Right kidney (tissue), 9 donors: ENCODE measurements around the gene MATN3.
"Not testable (repeated sequence)": the region's sequence is repeated elsewhere in the genome, so short reads cannot be mapped to it uniquely, and the experiment has no call there.

ENCODE experiments used
- DNase-seq: peaks from one replicate; pipeline ENCODE4 v3.0.0-alpha.2; 2016
- long read RNA-seq, 8 donors: transcript quantifications; one replicate each; lab custom pipeline, GENCODE V29; 2026

The MATN3 gene
- long read RNA-seq, donor 1, partial matches to known transcripts, result 0 of 2 reads
- long read RNA-seq, donor 1, other reads (novel, unspliced or antisense), result 0 of 2 reads
- long read RNA-seq, donor 2, partial matches to known transcripts, result 0 of 1 reads
- long read RNA-seq, donor 2, other reads (novel, unspliced or antisense), result 0 of 1 reads
- long read RNA-seq, donor 3, result 0 reads
- long read RNA-seq, donor 4, result 0 reads
- long read RNA-seq, donor 5, partial matches to known transcripts, result 0 of 1 reads
- long read RNA-seq, donor 5, other reads (novel, unspliced or antisense), result 0 of 1 reads
- long read RNA-seq, donor 6, result 0 reads
- long read RNA-seq, donor 7, partial matches to known transcripts, result 0 of 3 reads
- long read RNA-seq, donor 7, other reads (novel, unspliced or antisense), result 0 of 3 reads
- long read RNA-seq, donor 8, partial matches to known transcripts, result 0 of 1 reads
- long read RNA-seq, donor 8, other reads (novel, unspliced or antisense), result 0 of 1 reads

- peak; percentile 64 for DNase-seq
Observed at GRCh38 chr2:20012282-20013125, at the start of gene MATN3. Gene MATN3, minus strand, starts transcription at chr2:20012668. Its CDS starts 37 bp downstream, at chr2:20012631.

DNA sequence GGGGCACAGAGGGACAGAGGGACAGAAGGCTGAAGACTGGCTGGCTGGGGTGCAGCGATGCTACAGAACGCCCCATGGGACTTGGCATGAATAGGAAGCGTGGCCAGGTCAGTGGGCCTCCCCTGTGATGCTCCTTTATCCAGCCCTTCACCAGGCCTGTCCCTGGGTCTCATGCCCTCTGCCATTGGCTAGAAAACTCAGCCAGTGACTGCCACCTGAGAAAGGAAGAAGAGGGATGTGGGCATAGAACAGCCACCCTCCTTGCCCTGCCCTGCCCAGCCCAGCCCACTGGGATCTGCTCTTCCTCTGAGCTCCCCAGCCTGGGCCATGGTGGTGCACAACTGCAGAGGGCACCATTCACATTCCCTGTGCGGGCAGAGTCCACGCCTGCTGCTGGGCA is 49.5 kb upstream of the MATN3 start:
- DNase-seq, result no peak

DNA sequence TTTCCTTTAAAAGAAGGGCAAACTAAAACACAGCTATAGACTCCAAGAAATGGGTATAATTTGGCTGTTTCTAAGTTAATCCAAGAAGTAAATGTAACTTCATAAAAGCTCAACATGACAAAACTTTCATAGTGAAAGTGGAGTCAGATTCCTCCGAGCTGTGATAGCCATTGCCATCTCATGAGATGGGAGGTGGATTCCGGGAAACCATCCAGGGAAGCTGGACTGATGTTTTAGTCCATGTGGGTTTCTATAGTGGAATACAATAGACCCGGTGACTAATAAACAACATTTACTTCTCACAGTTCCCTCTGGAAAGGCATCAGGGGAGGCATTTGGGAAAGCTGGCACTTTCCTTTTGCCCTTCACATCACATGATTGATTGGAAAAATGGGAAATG is 49.0 kb upstream of the MATN3 start:
- no peak for DNase-seq

GRCh38 chr2:20060106-20060505 is 47.6 kb upstream of the MATN3 start:
- no peak for DNase-seq

DNA sequence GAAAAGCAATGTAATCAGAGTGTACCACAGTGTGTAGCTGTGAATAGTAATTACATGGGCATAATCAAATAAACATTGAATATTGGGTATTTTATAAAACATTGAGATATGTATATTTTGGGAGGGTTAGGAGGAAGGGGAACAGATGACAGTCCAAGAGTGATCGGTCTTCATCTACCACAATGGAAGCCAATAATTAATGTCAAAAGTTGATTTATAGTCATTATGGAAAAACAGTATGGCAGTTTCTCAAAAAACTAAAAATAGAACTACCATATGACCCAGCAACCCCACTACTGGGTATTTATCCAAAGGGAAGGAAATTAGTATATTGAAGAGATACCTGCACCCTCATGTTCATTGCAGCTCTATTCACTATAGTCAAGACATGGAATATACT is 44.8 kb upstream of the MATN3 start:
- no peak for DNase-seq

GRCh38 chr2:20054931-20055330 is 42.5 kb upstream of the MATN3 start:
- DNase-seq, result no peak

DNA sequence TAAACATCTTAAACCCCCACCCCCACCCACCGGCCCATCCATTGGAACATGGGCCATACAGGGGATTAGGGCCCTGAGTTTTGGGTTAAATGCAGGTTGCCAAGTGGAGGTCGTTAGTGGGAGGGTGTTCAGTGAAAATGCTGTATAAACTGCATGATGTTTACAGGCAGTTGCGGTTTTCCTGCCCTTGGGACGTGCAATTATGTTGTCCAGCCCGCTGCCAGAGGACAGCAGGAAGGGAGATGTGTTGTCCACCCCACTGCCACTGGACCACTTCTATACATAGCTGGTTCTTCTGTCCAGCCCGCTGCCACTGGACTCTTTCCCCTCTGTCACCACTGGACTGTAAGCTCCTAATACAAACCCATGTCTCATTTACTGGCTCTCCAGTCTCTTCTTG is 41.7 kb upstream of the MATN3 start:
- DNase-seq, result no peak

DNA sequence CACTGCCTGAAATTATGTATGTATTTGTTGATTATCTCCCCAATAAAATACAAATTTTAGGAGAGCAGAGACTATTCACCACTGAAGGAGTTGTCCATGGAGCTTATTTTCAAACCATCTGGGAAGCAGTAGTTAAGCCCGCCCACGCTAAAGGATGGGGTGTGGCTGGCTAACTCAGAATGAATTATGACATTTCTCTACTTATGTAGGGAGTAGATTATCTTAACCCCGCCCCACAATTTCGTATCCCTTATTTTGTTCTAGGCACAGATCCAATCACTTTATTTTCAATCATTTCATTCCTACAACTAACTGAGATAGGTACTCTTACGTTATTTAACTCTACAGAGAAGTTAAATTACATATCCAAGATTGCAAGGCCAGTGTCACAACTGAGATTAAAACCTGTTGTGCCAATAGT is 40.4 kb upstream of the MATN3 start:
- DNase-seq, result no peak

- peak; percentile 59 for DNase-seq
Observed at GRCh38 chr2:20052229-20052851, 39.9 kb upstream of the MATN3 start.

DNA sequence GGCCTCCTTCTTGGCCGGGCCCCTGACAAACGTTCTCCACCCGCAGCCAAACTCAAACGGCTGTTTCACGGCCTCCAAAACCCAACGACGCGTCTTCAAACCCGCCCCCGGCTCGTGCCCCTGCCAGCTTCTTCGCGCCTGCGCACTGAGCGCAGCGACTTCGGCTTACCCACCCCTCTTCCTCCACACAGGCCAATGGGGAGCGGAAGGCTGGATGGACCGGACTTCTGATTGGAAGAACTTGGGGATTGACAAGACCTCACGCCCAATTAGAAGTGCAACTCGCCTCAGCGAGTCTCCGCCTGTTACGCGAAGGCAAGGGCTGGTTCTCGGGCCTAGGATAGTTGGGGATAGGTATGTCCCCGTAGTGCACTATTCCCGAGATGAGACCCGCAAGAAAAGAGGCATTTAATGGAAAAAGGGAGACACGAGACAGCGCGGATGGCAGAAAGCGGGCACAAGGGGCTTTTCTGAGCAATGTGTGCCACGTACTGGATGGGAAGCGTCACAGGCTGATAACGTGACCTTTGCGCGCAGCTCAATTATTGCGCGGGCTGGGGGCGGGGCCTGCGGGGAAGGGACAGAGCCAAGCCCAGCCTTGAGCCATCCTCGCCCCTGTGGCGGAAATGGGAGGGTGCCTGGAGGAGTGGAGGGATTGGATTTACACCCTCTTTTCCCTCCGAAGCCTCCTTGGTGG is 39.2 kb upstream of the MATN3 start, which contains the start of gene LAPTM4A:
Gene LAPTM4A (minus strand): TSS at position 97 of the 697 bp plus-strand sequence. CDS start 108 bp downstream, outside the sequence.
- DNase-seq, result peak; percentile 99

DNA sequence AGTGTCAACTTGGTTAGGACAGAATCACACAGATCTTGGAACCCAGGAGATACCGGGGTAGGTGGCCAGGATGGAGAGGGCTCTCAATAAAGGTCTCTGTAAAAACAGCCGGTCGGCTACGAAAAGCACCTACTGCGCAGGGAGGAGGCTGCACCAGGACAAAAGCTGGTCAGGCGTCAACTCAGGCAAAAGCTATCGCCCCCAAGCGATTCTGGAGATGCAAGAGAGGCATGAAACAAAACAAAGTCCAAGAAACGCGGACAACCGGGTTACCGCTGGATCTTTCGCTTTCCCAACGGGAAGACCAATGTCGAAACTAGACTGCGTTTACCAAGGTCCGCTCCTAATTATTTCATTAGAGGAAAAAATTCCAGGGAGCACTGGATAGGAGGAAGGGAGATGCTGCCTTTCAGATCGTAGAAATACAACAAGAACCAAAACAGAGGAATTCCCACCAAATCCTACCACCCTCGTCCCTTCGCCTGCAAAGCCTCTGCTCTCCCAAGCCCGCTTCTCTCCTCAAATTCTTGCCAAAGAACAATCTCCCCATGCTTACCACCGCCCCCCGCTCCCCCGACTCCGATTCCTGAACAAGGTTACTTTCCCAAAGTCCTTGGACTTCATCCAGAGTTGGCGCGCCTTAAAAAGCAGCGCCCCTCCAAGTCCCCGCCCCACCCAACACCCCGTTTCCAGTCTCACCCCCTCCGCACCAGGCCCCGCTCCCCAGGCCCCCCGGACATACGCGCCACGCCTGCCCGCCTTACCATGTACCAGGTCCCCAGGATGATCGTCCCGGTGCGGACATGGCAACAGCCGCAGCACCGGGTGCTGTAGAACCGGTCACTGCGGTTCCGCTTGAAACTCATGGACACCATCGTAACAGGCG is 38.4 kb upstream of the MATN3 start:
- peak; percentile 73 for DNase-seq

GRCh38 chr2:20050104-20050645 is 37.7 kb upstream of the MATN3 start:
- DNase-seq, result no peak

GRCh38 chr2:20049637-20050036 is 37.2 kb upstream of the MATN3 start:
- DNase-seq, result peak; percentile 45

- DNase-seq, result no peak
Observed at GRCh38 chr2:20048488-20049448, 36.3 kb upstream of the MATN3 start.

GRCh38 chr2:20045712-20046292 is 33.3 kb upstream of the MATN3 start:
- DNase-seq, result not testable (repeated sequence)

DNA sequence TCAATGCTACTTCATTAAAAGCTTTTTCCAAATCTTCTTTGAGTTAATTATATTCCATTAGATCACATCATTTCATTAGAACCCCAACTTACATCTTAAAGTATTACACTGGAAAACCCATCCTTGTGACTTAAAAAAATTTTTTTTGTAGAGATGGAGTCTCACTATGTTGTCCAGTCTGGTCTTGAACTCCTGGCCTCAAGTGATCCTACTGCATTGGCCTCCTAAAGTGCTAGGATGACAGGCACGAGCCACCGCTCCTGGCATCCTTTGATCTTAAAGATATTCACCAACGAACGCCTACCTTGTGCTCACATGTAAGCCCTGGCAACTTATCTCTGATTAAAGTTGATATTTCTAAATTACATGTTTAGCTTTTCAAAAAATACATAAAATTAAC is 32.3 kb upstream of the MATN3 start:
- DNase-seq, result no peak

- no peak for DNase-seq
Observed at GRCh38 chr2:20042531-20042930, 30.1 kb upstream of the MATN3 start.

DNA sequence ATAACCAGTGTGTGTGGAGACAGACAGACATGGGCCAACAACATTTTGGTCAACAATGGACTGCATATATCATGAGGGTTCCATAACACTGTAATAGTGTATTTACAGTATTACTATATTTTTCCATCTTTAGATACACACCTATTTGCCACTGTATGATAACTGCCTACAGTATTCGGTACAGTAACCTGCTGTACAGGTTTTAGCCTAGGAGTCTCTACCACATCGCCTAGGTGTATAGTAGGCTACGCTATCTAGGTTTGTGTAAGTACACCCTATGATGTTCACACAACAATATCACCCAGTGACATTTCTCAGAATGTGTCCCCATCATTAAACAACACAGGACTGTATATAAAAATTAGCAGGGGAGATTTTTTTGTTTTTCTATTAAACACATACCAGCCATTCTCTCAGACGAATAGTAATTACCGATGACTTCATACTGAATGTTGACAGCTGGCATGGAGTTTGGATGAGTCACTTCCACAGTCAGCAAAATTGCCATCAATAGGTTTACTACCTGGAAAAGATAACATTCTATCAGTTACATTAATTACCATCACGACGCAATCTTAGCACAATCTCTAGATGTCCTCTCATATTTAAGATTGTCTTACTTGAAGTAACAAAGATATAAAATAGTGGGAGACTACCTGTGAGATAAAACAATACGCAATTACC is 28.2 kb upstream of the MATN3 start:
- DNase-seq, result no peak
